Heart right ventricle (tissue), 16 donors: ENCODE results near the gene LRRC3B. TPM values are rescaled to one million over a fixed set of nuclear protein-coding genes. Genes with fewer than 3 reads are reported as not detected.

ENCODE experiments used
- ATAC-seq, 8 donors: fragments of 200-7000 bp; cut with Tn5 transposase; one replicate each; pipeline ENCODE4 v1.9.1; 2020; ENCODE audit warnings: mild to moderate bottlenecking in 8 of 8, moderate library complexity in 8 of 8, moderate number of reproducible peaks in 1 of 8
- DNase-seq, 2 donors: peaks; one replicate each; pipeline ENCODE4 v3.0.0-alpha.2; 2020
- H3K27ac ChIP-seq, 10 donors: fragments of 200-600 bp; sonication (generic) in 2 of 10; one replicate each; pipeline versions ENCODE4 v1.5.0 to v1.8.0; 2020 to 2022; ENCODE audit warnings: mild to moderate bottlenecking in 3 of 10
- H3K27me3 ChIP-seq, 7 donors: fragments of 200-600 bp; one replicate each; pipeline ENCODE4 v1.8.0; 2021 to 2022; ENCODE audit warnings: mild to moderate bottlenecking in 2 of 7
- H3K36me3 ChIP-seq, 9 donors: fragments of 200-600 bp; sonication (generic) in 1 of 9; one replicate each; pipeline versions ENCODE4 v1.5.0 to v1.8.0; 2020 to 2022; ENCODE audit warnings: mild to moderate bottlenecking in 2 of 9
- H3K4me1 ChIP-seq, 9 donors: fragments of 200-600 bp; sonication (generic) in 1 of 9; one replicate each; pipeline versions ENCODE4 v1.5.0 to v1.8.0; 2020 to 2022; ENCODE audit warnings: mild to moderate bottlenecking in 4 of 9
- H3K4me3 ChIP-seq, 10 donors: fragments of 200-600 bp; sonication (generic) in 2 of 10; one replicate each; pipeline versions ENCODE4 v1.5.0 to v1.8.0; 2020 to 2022; ENCODE audit warnings: mild to moderate bottlenecking in 7 of 10, moderate library complexity in 2 of 10
- H3K9me3 ChIP-seq, 11 donors: fragments of 200-600 bp in 10 of 11; sonication (generic) in 2 of 11; one replicate each; pipeline versions ENCODE4 v1.5.0 to v1.8.0; 2013 to 2022; ENCODE audit warnings: mild to moderate bottlenecking in 2 of 11, control low read depth in 1 of 11, moderate library complexity in 1 of 11
- WGBS, 2 donors: extraction: QIAGEN DNeasy Blood & Tissue Kit; methylation state at CpG; one replicate each; pipeline ENCODE4 v1.1.7; 2013; ENCODE audit warnings: inconsistent platforms in 1 of 2; 5-methylcytosine and 5-hydroxymethylcytosine counted together
- intact Hi-C, 10 donors: fragments of 100-400 bp; cut with DNase I; formaldehyde crosslinking; loops; one replicate each; pipeline versions ENCODE4 v1.11.1 to v1.14.2; 2022
- polyA plus RNA-seq, 2 donors: library from polyadenylated mRNA; stranded (reverse); fragments of 200-250 nt; gene quantifications; one replicate each; pipeline ENCODE4 v1.2.3, GENCODE V29; 2013
- total RNA-seq, 10 donors: library from RNA; stranded (reverse); fragmentation: NEBNext Ultra II Directional in 3 of 10; extraction: Animal tissue kit (Norgen Biotek cat#: 25700) in 3 of 10; gene quantifications; one replicate each; pipeline versions ENCODE4 v1.2.1 to v1.2.4, GENCODE V29; 2021 to 2023
- TF ChIP-seq, protein P1 (sequence below), 9 donors: fragments of 200-600 bp; sonication (generic) in 2 of 9; IDR thresholded peaks; one replicate each; pipeline versions ENCODE4 v1.5.0 to v1.8.0; 2021 to 2022; ENCODE audit warnings: antibody characterized with exemption in 9 of 9, mild to moderate bottlenecking in 5 of 9, moderate library complexity in 1 of 9
- donor health status: Arrhythmogenic right ventricular cardiomyopathy.
- donor health status: ischemic (EF 13 %, LVEDD 7.1; RV severe dilation, severe dysfunction).
- donor health status: healthy with polysubstance abuse.
- donor health status: DM: no; HTN: yes; CAD: no.
- donor health status: DM: no; HTN: no; CAD: no.
- donor health status: ischemic (EF 25% LVEDD 6.9; RV normal size, moderate dysfunction).
- donor health status: ischemic (EF 25% LVEDD 5.7; RV mildly dilated, moderate dysfunction).
- donor health status: healthy.
- donor health status: DM: yes; HTN: yes; CAD: no.
- donor health status: Ischemic cardiomyopathy.
- donor health status: ischemic (EF 35%, LVEDD 5.7; RV mildly dilated, moderate dysfunction).
- donor health status: nonischemic (EF 11% LVEDD 7.7; RV severe dilation, severe dysfunction).
- donor health status: DM: yes; HTN: yes; CAD: no.
- donor health status: PGD.
- donor health status: ischemic (EF 29% LVEDD 5.4; RV normal size, mild dysfunction).
- donor health status: nonischemic (EF 23%, LVEDD 6.1; RV moderate dilation, normal function).

LRRC3B gene
- total and polyA plus RNA-seq, 12 donors = 0.04 to 0.55 (median 0.17) TPM; not detected in 3

DNA sequence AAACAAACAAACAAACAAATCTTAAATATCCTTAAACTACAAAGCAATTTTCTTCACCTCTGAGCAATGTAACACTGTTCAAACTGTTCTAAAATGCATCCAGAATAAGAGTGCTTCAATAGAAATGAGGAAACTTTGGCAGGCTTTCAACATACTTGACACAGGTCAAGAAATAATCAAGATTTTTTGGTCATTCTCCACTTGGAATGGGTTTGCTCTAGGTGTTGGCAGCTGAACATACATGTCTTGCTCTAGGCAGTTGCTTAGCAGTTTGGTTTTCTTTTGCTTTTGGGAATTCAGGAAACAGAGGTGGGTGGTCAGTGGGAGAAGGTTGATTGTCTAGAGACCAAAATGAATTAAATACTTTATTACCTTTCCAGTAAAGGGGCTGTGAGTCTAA is 1.4 kb upstream of the LRRC3B start:
- intact Hi-C loops = no loop called here
- H3K27ac ChIP-seq = no peak overlapping the region
- DNase-seq (no peak), ATAC-seq (no peak)
- TF ChIP-seq, protein P1, sequence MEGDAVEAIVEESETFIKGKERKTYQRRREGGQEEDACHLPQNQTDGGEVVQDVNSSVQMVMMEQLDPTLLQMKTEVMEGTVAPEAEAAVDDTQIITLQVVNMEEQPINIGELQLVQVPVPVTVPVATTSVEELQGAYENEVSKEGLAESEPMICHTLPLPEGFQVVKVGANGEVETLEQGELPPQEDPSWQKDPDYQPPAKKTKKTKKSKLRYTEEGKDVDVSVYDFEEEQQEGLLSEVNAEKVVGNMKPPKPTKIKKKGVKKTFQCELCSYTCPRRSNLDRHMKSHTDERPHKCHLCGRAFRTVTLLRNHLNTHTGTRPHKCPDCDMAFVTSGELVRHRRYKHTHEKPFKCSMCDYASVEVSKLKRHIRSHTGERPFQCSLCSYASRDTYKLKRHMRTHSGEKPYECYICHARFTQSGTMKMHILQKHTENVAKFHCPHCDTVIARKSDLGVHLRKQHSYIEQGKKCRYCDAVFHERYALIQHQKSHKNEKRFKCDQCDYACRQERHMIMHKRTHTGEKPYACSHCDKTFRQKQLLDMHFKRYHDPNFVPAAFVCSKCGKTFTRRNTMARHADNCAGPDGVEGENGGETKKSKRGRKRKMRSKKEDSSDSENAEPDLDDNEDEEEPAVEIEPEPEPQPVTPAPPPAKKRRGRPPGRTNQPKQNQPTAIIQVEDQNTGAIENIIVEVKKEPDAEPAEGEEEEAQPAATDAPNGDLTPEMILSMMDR (IDR thresholded peaks at IDR 0.05) = no peak
- H3K9me3 ChIP-seq = no peaks in the 10 kb centered on the region
- H3K4me1 ChIP-seq = peaks cover 0 to 28% (median 18%) of the 10 kb centered on the region in 9 donors
- peaks cover 4 to 71% (median 60%) of the 10 kb centered on the region in 7 donors for H3K27me3 ChIP-seq
- H3K36me3 ChIP-seq = no peaks in the 10 kb centered on the region
- no peak overlapping the region for H3K4me3 ChIP-seq

DNA sequence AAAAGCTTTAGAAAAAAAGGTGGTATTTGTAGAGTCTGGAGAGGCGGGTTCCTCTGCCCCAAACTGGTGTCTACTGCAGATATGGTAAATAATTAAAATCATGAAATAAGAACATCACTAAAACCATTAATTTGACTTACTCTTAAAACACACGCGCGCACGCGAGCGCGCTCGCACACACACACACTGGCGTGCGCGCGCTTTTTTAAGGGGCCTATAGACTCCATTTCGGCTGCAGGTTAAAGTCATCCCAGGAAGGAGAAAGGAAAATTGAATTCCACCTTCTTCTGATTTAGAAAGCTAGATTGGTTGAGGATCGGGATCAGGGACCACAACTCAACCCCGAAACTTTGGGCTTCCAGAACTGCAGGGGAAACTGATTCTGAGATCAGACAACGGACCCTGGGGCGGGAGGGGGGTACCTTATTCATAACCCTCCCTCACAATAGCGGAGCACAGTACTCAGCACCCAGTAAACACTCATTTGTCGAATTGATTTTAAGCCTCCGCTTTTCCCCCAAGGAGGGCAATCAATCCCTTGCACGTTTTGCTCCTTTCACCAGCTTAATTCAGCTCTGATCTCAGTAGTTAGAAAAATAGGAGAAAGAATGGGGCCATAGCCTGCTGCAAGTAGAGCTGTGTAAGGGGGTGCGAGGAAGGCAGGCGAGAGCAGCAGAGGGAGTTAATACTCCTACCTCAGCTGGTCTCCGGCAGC is 509 bp upstream of the LRRC3B start:
- H3K4me1 ChIP-seq = peaks cover 0 to 28% (median 18%) of the 10 kb centered on the region in 9 donors
- H3K27ac ChIP-seq = peak overlapping the region in 1 of 10 donors; percentile 5
- WGBS, 2 donors = 9% methylated on average over 25 of the region's 25 CpGs
- H3K36me3 ChIP-seq = no peaks in the 10 kb centered on the region
- ATAC-seq = no peak
- peaks cover 4 to 71% (median 60%) of the 10 kb centered on the region in 7 donors for H3K27me3 ChIP-seq
- TF ChIP-seq, protein P1 (IDR thresholded peaks at IDR 0.05) = no peak
- peak overlapping the region in 9 of 10 donors; percentile 30 to 64 (median 47) for H3K4me3 ChIP-seq
- no peak for DNase-seq
- intact Hi-C loops = no loop called here
- H3K9me3 ChIP-seq = no peaks in the 10 kb centered on the region

DNA sequence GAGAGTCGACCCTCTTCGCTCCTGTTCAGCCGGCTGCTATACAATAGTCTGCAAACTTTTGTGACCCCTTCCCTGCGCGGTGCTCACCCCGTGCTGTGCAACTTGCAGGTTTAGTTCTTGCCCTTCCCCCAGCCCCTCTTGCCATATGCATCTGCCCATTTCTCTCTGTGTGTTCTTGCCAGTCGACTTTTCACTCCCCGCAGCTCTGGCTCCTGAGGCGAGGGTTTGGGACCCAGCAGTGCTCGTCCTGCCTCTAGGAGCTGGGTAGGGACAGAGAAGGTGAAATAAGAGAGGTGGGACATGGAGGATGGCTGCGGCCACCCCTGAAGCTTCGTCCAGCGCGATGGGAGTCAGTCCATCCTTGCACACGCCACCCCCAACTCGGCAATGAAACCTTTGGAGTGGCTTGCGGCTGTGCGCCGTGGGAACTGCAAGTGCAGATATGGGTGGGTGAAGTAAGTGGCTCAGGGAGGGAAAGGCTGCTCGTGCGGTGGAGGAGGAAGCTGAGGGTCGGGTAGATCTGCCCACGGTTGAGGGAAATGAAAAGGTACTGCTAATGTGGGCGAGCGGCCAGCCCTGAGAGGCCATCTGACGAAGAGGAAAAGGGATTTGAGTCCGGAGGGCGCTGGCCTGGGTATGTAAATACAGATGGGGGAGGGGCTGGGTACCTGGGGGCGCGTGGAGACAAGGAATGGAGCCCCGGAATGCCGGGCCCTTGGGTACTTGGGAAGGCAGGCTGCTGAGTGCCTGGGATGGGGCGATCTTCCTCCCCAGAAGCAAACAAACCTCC is 1.0 kb downstream of the LRRC3B start:
- TF ChIP-seq, protein P1 (IDR thresholded peaks at IDR 0.05) = no peak
- ATAC-seq (peak in 2 of 8 donors; percentile 24), DNase-seq (no peak)
- H3K9me3 ChIP-seq = no peaks in the 10 kb centered on the region
- H3K27ac ChIP-seq = no peak overlapping the region
- WGBS, 2 donors = 2% methylated on average over 33 of the region's 33 CpGs
- H3K36me3 ChIP-seq = no peaks in the 10 kb centered on the region
- intact Hi-C loops = no loop called here
- H3K27me3 ChIP-seq = peaks cover 4 to 62% (median 60%) of the 10 kb centered on the region in 7 donors
- H3K4me3 ChIP-seq = peak overlapping the region in 9 of 10 donors; percentile 30 to 64 (median 47)
- H3K4me1 ChIP-seq = peaks cover 0 to 28% (median 18%) of the 10 kb centered on the region in 9 donors

DNA sequence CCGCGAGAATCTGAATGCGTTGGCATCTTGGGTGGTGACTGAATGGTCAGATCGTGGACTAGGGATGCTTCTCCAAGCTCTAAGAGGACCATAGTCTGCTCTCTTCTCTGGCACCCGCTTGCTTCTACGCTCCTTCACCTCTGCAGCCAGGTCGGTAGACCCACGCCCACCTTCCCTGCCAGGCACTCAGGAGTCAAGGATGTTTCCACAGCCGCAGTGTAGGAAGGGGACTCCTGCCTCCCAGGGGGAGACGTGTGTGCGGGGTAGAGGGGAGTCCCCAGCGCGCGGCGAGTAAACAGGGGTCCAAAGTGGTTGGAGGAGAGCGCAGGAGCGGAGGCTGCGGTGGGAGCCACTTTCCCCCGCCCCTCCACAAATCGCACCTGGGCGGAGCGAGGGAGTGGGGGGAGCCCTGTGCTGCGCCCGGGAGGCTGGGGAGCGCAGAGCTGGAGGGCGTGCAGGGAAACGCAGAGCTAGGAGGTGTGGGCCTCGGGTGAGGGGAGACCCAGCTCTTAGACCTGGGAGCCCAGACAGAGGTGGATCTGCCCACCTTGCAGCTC is 1.7 kb downstream of the LRRC3B start:
- H3K27ac ChIP-seq = no peak overlapping the region
- DNase-seq (no peak), ATAC-seq (no peak)
- WGBS, 2 donors = 20 to 21% methylated on average over 28 of the region's 28 CpGs
- intact Hi-C loops = no loop called here
- TF ChIP-seq, protein P1 (IDR thresholded peaks at IDR 0.05) = no peak
- peaks cover 4 to 56% (median 54%) of the 10 kb centered on the region in 7 donors for H3K27me3 ChIP-seq
- peaks cover 0 to 28% (median 18%) of the 10 kb centered on the region in 9 donors for H3K4me1 ChIP-seq
- H3K9me3 ChIP-seq = no peaks in the 10 kb centered on the region
- peak overlapping the region in 4 of 10 donors; percentile 53 to 64 (median 54) for H3K4me3 ChIP-seq
- no peaks in the 10 kb centered on the region for H3K36me3 ChIP-seq
